Chondrocyte (in vitro differentiated cells): ENCODE measurements around the gene FABP6. TPM values are rescaled to one million over a fixed set of nuclear protein-coding genes. Genes with fewer than 3 reads are reported as not detected.

Source experiments
- DNase-seq: peaks from one replicate; pipeline ENCODE4 v3.0.0; 2021; ENCODE audit warnings: mixed read lengths, low spot score
- H3K27ac Mint-ChIP-seq: one replicate; pipeline ENCODE4 v1.8.0; 2021; ENCODE audit warnings: mild to moderate bottlenecking, moderate library complexity, mixed read lengths; ENCODE audit not compliant: unreplicated experiment
- H3K27me3 Mint-ChIP-seq: 2 replicates; pipeline ENCODE4 v1.8.0; 2021; ENCODE audit warnings: low read depth, mixed read lengths
- H3K36me3 Mint-ChIP-seq: 2 replicates; pipeline ENCODE4 v1.8.0; 2021; ENCODE audit warnings: low read depth, mixed read lengths
- H3K4me1 Mint-ChIP-seq: 2 replicates; pipeline ENCODE4 v1.8.0; 2021; ENCODE audit warnings: low read depth, mild to moderate bottlenecking, mixed read lengths
- H3K4me3 Mint-ChIP-seq: one replicate; pipeline ENCODE4 v1.8.0; 2021; ENCODE audit warnings: mild to moderate bottlenecking, moderate library complexity, mixed read lengths; ENCODE audit not compliant: unreplicated experiment
- H3K9me3 Mint-ChIP-seq: 2 replicates; pipeline ENCODE4 v1.8.0; 2021; ENCODE audit warnings: low read depth, mixed read lengths
- CTCF ChIP-seq: fragments of 200-600 bp; sonication (generic); IDR thresholded peaks from 2 replicates; pipeline ENCODE4 v1.5.0; 2021; ENCODE audit warnings: antibody characterized with exemption, mild to moderate bottlenecking, moderate library complexity
- total RNA-seq: library from RNA; stranded (reverse); gene quantifications from 3 replicates; pipeline ENCODE4 v1.2.1, GENCODE V29; 2021

The FABP6 gene
- total RNA-seq, 1 donor from 2014 or later: not detected

- no peak overlapping the region for H3K4me3 Mint-ChIP-seq
- peaks cover 28% of the 10 kb centered on the region for H3K4me1 Mint-ChIP-seq
- no peak for TF ChIP-seq CTCF
- H3K36me3 Mint-ChIP-seq: peaks cover 7% of the 10 kb centered on the region
- H3K27me3 Mint-ChIP-seq: no peaks in the 10 kb centered on the region
- H3K27ac Mint-ChIP-seq: no peak overlapping the region
- no peak for DNase-seq
- no peaks in the 10 kb centered on the region for H3K9me3 Mint-ChIP-seq
These were observed 43.6 kb downstream of the FABP6 start for GRCh38 chr5:160272889-160273288.

GRCh38 chr5:160274483-160274931, 45.2 kb downstream of the FABP6 start:
- H3K27ac Mint-ChIP-seq: no peak overlapping the region
- H3K9me3 Mint-ChIP-seq: no peaks in the 10 kb centered on the region
- TF ChIP-seq CTCF: no peak
- peaks cover 8% of the 10 kb centered on the region for H3K36me3 Mint-ChIP-seq
- no peak for DNase-seq
- peaks cover 28% of the 10 kb centered on the region for H3K4me1 Mint-ChIP-seq
- no peak overlapping the region for H3K4me3 Mint-ChIP-seq
- H3K27me3 Mint-ChIP-seq: no peaks in the 10 kb centered on the region

- peaks cover 17% of the 10 kb centered on the region for H3K4me1 Mint-ChIP-seq
- H3K9me3 Mint-ChIP-seq: no peaks in the 10 kb centered on the region
- no peaks in the 10 kb centered on the region for H3K27me3 Mint-ChIP-seq
- H3K27ac Mint-ChIP-seq: no peak overlapping the region
- no peak for DNase-seq
- H3K36me3 Mint-ChIP-seq: peaks cover 10% of the 10 kb centered on the region
- no peak for TF ChIP-seq CTCF
- H3K4me3 Mint-ChIP-seq: no peak overlapping the region
These were observed 49.0 kb downstream of the FABP6 start for GRCh38 chr5:160278343-160278742.

- H3K36me3 Mint-ChIP-seq: peaks cover 11% of the 10 kb centered on the region
- DNase-seq: peak; percentile 85
- no peak overlapping the region for H3K27ac Mint-ChIP-seq
- H3K9me3 Mint-ChIP-seq: no peaks in the 10 kb centered on the region
- TF ChIP-seq CTCF: no peak
- H3K27me3 Mint-ChIP-seq: no peaks in the 10 kb centered on the region
- peaks cover 11% of the 10 kb centered on the region for H3K4me1 Mint-ChIP-seq
- H3K4me3 Mint-ChIP-seq: no peak overlapping the region
These were observed 51.2 kb downstream of the FABP6 start for GRCh38 chr5:160280384-160281095.

GRCh38 chr5:160281275-160281674, 52.0 kb downstream of the FABP6 start:
- TF ChIP-seq CTCF: no peak
- Mint-ChIP-seq H3K27ac (no peak overlapping the region), H3K9me3 (no peaks in the 10 kb centered on the region), H3K4me1 (peaks cover 11% of the 10 kb centered on the region), H3K36me3 (peaks cover 9% of the 10 kb centered on the region), H3K27me3 (no peaks in the 10 kb centered on the region), H3K4me3 (no peak overlapping the region)
- DNase-seq: no peak
